Measurements from ENCODE around the gene MAP1LC3B.

DNA sequence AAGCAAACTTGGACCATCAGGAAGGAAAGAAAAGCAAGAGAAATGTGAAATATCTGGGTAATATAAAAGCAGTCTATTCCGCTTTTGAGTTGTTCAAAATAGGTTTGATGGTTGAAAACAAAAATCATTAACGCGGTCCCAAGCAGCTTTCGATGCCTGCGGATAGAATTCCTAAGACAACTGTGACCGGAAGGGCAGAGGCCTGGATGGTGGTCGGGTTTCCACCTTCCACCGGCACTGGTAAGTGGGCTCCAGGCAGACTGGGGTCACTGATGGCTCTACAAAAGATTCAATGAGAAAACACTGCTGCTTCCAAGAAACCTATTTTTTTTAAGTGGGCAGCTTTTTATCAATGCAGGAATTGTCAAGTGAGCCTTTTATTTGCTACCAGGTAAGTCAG lies 50.9 kb downstream of the MAP1LC3B start:
- TF ChIP-seq, protein P1, sequence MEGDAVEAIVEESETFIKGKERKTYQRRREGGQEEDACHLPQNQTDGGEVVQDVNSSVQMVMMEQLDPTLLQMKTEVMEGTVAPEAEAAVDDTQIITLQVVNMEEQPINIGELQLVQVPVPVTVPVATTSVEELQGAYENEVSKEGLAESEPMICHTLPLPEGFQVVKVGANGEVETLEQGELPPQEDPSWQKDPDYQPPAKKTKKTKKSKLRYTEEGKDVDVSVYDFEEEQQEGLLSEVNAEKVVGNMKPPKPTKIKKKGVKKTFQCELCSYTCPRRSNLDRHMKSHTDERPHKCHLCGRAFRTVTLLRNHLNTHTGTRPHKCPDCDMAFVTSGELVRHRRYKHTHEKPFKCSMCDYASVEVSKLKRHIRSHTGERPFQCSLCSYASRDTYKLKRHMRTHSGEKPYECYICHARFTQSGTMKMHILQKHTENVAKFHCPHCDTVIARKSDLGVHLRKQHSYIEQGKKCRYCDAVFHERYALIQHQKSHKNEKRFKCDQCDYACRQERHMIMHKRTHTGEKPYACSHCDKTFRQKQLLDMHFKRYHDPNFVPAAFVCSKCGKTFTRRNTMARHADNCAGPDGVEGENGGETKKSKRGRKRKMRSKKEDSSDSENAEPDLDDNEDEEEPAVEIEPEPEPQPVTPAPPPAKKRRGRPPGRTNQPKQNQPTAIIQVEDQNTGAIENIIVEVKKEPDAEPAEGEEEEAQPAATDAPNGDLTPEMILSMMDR (IDR thresholded peaks at IDR 0.05), result no peak
- no peak for TF ChIP-seq POLR2A (IDR thresholded peaks at IDR 0.05)

All from uterus (tissue), 2 donors.